8988T (cell line): ENCODE data around the gene TCEAL5.
"Not testable (repeated sequence)": the region's sequence is repeated elsewhere in the genome, so short reads cannot be mapped to it uniquely, and the experiment has no call there.

Experiments
- DNase-seq: peaks from one replicate; pipeline ENCODE4 v3.0.0; 2011

TCEAL5 gene, protein sequence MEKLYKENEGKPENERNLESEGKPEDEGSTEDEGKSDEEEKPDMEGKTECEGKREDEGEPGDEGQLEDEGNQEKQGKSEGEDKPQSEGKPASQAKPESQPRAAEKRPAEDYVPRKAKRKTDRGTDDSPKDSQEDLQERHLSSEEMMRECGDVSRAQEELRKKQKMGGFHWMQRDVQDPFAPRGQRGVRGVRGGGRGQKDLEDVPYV

DNA sequence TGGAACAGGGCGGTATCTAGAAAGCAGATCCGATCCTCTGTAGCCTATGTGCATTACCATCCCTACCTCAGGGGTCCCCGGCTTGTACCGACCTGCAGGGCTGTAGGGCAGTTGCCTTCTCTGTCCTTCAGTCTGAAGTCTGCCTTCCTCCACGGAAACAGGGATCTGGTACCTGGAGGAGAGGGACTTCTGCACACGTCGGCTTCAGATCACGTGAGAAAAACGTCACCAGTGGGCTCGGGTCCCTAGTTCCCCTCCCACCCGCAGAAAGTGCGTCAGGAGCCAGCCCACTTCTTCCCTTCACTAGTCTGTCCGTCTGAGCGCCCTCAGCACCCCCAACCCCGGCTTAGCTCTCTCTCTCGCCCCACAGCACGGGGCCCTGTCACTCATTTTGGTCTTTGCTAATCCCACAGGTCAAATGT, at the start of gene TCEAL5:
Gene TCEAL5, minus strand, starts transcription at position 170 of the 422 bp plus-strand sequence. CDS start 2,187 bp downstream, outside the sequence.
- no peak for DNase-seq

GRCh38 chrX:103311399-103311780, 34.8 kb upstream of the TCEAL5 start:
- DNase-seq, result no peak

GRCh38 chrX:103310555-103311398, 34.2 kb upstream of the TCEAL5 start, which contains the start of gene BEX2:
Gene BEX2, minus strand, starts transcription at chrX:103310990. Its CDS starts 1,014 bp downstream, at chrX:103309976.
- DNase-seq, result no peak

- DNase-seq, result no peak
Observed at GRCh38 chrX:103309860-103310554, 33.5 kb upstream of the TCEAL5 start.

DNA sequence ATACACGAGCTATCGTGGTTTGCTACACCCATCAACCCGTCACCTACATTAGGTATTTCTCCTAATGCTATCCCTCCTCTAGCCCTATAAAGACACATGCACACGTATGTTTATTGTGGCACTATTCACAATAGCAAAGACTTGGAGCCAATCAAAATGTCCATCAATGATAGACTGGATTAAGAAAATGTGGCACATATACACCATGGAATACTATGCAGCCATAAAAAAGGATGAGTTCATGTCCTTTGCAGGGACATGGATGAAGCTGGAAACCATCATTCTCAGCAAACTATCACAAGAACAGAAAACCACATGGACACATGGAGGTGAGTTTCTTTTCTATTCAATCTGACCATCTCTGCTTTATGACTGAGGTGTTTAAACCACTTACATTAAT, 29.1 kb upstream of the TCEAL5 start:
- not testable (repeated sequence) for DNase-seq

- no peak for DNase-seq
Observed at GRCh38 chrX:103304705-103305104, 28.2 kb upstream of the TCEAL5 start.

- no peak for DNase-seq
Observed at GRCh38 chrX:103293118-103293517, 16.6 kb upstream of the TCEAL5 start.

- no peak for DNase-seq
Observed at GRCh38 chrX:103279624-103280023, 3.1 kb upstream of the TCEAL5 start.

DNA sequence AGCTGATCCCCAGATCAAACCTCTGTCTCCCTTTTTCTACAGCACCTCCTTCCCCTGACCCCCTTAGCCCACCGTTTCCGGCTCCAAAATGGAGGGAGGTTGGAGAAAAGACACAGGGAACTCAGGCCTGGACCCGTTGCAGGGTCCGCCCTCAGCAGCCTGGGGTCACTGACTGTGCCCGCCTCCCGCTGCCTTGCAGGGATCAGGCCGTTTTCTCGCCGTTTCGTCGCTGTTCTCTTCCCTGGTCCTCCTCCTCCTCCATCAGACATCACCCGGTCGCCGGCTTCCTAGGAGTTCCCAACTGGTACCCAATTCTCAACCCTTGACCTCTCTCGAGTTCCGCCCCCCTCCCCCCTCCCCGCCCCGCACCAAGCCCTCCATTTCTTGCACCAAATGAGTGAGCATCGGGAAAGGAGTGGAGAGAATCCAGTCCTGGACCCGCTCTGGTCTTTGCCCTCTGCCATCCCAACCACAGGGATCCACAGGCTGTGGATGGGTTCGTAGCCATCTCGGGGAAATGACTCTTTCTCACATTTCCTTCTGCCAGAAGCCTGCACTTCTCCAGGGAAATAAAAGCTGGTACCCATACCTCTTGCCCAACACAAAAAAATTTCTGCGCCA, 493 bp downstream of the TCEAL5 start:
- DNase-seq, result no peak

- DNase-seq, result no peak
Observed at GRCh38 chrX:103274284-103274683, 2.3 kb downstream of the TCEAL5 start.

DNA sequence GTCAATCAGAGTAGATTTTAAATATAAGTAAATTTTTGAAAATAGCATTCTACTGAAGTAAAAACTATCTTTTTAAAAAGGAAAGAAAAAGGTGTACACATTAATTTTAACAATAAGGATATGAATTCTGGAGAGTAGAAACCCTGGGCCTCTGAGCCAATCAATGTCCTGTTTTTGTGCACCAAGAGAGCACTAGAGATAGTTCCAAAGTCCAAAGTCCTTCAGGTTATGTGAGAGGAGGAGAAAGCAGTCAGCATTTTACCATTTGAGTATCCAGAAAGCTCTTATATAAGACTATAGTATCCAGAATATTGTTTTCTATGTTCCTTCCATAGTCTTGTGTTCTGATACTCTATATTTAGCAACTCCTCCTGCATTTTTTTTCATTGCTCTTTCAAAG, 18.3 kb downstream of the TCEAL5 start:
- DNase-seq, result no peak

DNA sequence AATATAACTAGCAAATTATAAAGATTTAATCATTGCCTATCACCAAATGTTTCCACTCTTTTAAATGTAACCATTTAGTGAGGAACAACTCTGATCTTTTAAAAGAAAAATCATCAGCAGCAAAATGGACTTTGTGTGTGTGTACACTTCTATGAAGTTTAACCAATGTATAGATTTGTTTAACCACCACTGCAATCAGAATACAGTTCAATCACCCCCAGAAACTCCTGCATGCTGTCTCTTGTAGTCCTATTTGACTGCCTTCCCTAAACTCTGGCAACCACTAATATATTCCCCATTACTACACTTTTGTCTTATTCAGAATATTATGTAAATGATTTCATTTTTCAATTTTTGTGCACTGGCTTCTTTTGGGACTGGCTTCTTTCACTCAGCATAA, 19.9 kb downstream of the TCEAL5 start:
- no peak for DNase-seq

DNA sequence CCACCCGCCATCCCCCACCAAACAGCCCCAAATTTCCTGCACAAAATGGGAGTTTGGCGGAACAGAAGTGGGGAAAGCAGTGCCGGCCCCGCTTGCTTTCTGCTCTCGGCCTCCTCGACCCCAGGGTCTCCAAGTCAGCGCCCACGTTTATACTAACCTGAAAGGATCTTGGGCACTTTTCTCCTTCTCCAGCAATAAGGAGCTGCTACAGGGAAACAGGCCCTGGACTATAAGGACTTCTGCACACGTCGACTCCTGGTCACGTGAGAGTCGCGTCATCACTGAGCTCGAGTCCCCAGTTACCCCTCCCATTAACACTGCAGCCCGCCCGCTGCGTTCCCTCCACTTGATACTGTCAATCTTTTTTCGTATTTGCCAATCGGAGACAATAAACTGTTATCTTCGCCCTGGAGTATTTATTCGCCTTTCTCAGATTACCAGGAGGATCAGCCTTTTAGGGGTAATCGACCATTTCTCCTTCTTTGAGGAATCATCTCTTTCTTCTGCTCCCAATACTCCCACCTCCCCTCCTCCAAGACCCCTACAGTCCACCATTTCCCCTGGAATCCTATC, 21.5 kb downstream of the TCEAL5 start, which contains the start of gene TCEAL8:
Gene TCEAL8, minus strand, starts transcription at position 235 of the 573 bp plus-strand sequence. CDS start 1,176 bp downstream, outside the sequence.
- peak; percentile 20 for DNase-seq

DNA sequence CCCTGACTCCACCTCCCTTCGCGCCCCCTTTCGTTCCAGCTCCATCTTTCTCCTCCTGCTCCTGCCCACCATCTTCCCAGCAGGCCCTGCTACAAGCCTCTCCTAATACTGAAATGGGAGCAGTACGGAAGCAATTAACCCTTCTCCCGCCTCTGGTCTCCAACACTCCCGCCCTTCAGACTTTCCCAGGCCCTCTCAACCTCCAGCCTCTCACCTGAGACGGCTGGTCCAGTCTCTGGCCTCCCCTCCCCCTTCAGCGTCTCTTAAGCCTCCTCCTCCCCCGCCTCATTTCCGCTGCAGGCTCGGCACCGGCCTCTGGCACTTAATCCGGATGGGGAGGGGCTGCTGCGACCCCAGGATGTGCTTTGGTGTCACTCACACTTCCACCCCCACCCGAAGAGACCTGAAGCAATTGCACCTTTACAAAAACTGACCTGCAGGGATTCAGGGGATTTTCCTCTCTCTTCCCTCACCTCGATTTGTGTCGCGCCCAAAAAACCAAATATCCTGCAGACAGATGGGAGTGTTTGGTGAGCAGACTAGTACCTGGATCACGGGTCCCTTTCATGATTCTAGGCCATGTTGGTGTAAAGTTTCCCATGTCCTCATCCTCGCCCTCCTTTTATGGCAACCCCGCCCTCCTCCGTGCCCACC, 22.3 kb downstream of the TCEAL5 start:
- no peak for DNase-seq

DNA sequence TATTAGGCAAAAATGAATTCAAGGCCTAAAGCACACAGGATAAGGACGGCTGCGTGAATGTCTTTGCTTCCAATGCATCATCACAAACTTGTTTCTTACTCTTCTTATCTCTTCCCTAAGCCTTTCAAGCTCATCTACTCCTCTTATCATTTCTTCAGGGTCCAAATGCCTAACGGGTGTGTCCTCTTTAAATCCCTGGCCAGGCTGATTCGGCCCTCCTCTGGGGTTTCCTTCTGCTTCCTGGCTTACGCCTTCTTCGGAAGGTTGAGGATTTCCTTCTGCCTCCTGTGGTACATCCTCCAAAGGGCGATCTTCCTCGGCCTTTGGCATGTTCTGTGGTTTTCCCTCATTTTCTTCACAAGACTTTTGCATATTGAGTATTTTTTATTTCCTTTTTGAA, 22.9 kb downstream of the TCEAL5 start:
- DNase-seq, result no peak

GRCh38 chrX:103250977-103251376, 25.6 kb downstream of the TCEAL5 start:
- DNase-seq, result no peak

- DNase-seq, result no peak
Observed at GRCh38 chrX:103249805-103250204, 26.7 kb downstream of the TCEAL5 start.

GRCh38 chrX:103248553-103248952, 28.0 kb downstream of the TCEAL5 start:
- DNase-seq, result no peak

GRCh38 chrX:103240155-103240554, 36.4 kb downstream of the TCEAL5 start:
- no peak for DNase-seq

- DNase-seq, result no peak
Observed at GRCh38 chrX:103236296-103236695, 40.3 kb downstream of the TCEAL5 start.

DNA sequence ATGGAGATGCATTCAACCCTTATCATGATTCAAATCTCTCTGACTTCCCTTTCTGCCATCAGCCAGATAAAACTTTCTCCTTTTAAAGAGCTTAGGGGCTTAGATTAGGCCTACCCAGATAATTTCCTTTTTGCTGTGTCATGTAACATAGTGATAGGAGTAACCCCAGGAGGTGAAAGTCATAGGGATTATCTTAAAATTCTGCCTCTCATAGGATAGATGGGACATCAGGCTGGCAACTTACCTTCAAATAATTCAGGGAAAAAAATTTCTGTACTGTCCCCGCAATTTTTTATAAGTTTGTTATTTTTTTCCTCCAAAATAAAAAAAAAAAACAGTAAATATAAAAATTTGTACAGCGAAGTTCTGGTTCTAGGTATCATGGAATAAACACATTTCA, 40.9 kb downstream of the TCEAL5 start:
- DNase-seq, result not testable (repeated sequence)

DNA sequence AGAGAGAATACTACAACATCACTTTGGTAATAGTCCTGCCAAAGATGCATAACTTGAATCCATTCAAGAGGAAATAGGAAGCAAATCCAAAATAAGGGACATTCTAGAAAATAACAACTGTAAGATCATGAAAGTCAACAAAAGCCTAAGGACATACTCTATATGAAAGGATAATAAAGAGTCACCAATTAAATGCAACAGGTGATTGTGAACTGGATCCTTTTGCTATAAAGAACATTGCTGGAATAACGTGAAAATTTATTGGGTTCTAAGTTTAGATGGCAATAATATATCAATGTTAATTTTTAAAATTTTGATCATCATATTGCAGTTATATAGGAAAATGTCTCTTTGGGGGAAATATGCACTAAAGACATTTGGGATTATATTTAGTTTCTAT, 41.7 kb downstream of the TCEAL5 start:
- no peak for DNase-seq
